Prostate gland (tissue), 2 donors: ENCODE data around the gene PCYOX1L.

Source experiments
- CTCF ChIP-seq, 4 experiments: fragments of 200-600 bp in 2 of 4; fragments of 450-650 bp in 2 of 4; sonication (generic) in 2 of 4; IDR thresholded peaks; 1 replicate in 3 of 4; 2 replicates in 1 of 4; pipeline ENCODE4 v1.5.1; 2016 to 2019; ENCODE audit warnings: antibody characterized with exemption in 4 of 4, mild to moderate bottlenecking in 2 of 4, moderate library complexity in 2 of 4
- POLR2A ChIP-seq: fragments of 450-650 bp; IDR thresholded peaks from one replicate; pipeline ENCODE4 v1.6.1; 2016; ENCODE audit warnings: antibody characterized with exemption, mild to moderate bottlenecking
- POLR2AphosphoS5 ChIP-seq: sonication (generic); formaldehyde crosslinking; IDR thresholded peaks from one replicate; pipeline ENCODE4 v1.6.1; 2017; ENCODE audit warnings: antibody characterized with exemption

- TF ChIP-seq CTCF (IDR thresholded peaks at IDR 0.05) (no peak), POLR2A (no peak), POLR2AphosphoS5 (no peak)
Measured at GRCh38 chr5:149374303-149374702, 16.5 kb downstream of the PCYOX1L start.
